IPS-15b (cell line): ENCODE measurements around the gene OR4K14.

Experiments
- H3K27me3 ChIP-seq: one replicate; pipeline ENCODE4 v1.6.1; 2013; ENCODE audit warnings: low read length; ENCODE audit not compliant: control insufficient read depth, insufficient read depth
- H3K36me3 ChIP-seq: one replicate; pipeline ENCODE4 v1.6.1; 2013; ENCODE audit warnings: low read length; ENCODE audit not compliant: control insufficient read depth, insufficient read depth
- H3K4me1 ChIP-seq: one replicate; pipeline ENCODE4 v1.6.1; 2013; ENCODE audit warnings: mild to moderate bottlenecking, low read length; ENCODE audit not compliant: control insufficient read depth, insufficient read depth
- H3K4me3 ChIP-seq: one replicate; pipeline ENCODE4 v1.5.1; 2013; ENCODE audit warnings: low read depth, low read length
- H3K9ac ChIP-seq: one replicate; pipeline ENCODE4 v1.6.1; 2013; ENCODE audit warnings: low read depth, mild to moderate bottlenecking, low read length
- H3K9me3 ChIP-seq: one replicate; pipeline ENCODE4 v1.6.1; 2013; ENCODE audit warnings: mild to moderate bottlenecking, low read length; ENCODE audit not compliant: control insufficient read depth, insufficient read depth

Gene OR4K14

GRCh38 chr14:20019257-20019865 lies at the start of gene OR4K14:
OR4K14 (minus strand) TSS chr14:20019307; CDS start chr14:20015193, 4,114 bp downstream.
- no peak within 1 kb of the TSS for H3K4me3 ChIP-seq
- H3K27me3 ChIP-seq = no peaks in the 10 kb centered on the region
- peaks cover 14% of the 10 kb centered on the region for H3K9me3 ChIP-seq
- no peak within 1 kb of the TSS for H3K9ac ChIP-seq
- no peaks in the 10 kb centered on the region for H3K4me1 ChIP-seq
- H3K36me3 ChIP-seq = no peaks in the 10 kb centered on the region

- Histone ChIP-seq H3K4me3 (no peak within 1 kb of the TSS), H3K9me3 (peaks cover 24% of the 10 kb centered on the region)
Measured at GRCh38 chr14:20059745-20060144, 40.6 kb upstream of the OR4K14 start, which contains the start of gene OR4L1. OR4L1 (plus strand) TSS chr14:20060045; CDS start chr14:20060045, 0 bp downstream.

GRCh38 chr14:20048202-20048601 lies 29.1 kb upstream of the OR4K14 start:
- no peak overlapping the region for H3K9ac ChIP-seq
- no peaks in the 10 kb centered on the region for H3K4me1 ChIP-seq
- no peak overlapping the region for H3K4me3 ChIP-seq
- H3K27me3 ChIP-seq = no peaks in the 10 kb centered on the region
- no peaks in the 10 kb centered on the region for H3K36me3 ChIP-seq
- peaks cover 3% of the 10 kb centered on the region for H3K9me3 ChIP-seq

More at GRCh38 chr14:20059745-20060144, 40.6 kb upstream of the OR4K14 start, which contains the start of gene OR4L1:
- H3K4me1 ChIP-seq = no peaks in the 10 kb centered on the region
- H3K36me3 ChIP-seq = no peaks in the 10 kb centered on the region
- H3K9ac ChIP-seq = no peak within 1 kb of the TSS
- no peaks in the 10 kb centered on the region for H3K27me3 ChIP-seq

- Histone ChIP-seq H3K4me1 (no peaks in the 10 kb centered on the region), H3K4me3 (no peak overlapping the region), H3K9me3 (no peaks in the 10 kb centered on the region)
Measured at GRCh38 chr14:20044243-20044642, 25.1 kb upstream of the OR4K14 start.

GRCh38 chr14:20035938-20036337 lies 16.8 kb upstream of the OR4K14 start, which contains the start of gene OR4K13:
OR4K13 (minus strand) TSS chr14:20036038; CDS start chr14:20034758, 1,280 bp downstream.
- Histone ChIP-seq H3K27me3 (no peaks in the 10 kb centered on the region), H3K36me3 (no peaks in the 10 kb centered on the region), H3K4me3 (no peak within 1 kb of the TSS), H3K9me3 (peaks cover 7% of the 10 kb centered on the region), H3K9ac (no peak within 1 kb of the TSS), H3K4me1 (no peaks in the 10 kb centered on the region)

More at GRCh38 chr14:20044243-20044642, 25.1 kb upstream of the OR4K14 start:
- no peaks in the 10 kb centered on the region for H3K27me3 ChIP-seq
- H3K36me3 ChIP-seq = no peaks in the 10 kb centered on the region
- no peak overlapping the region for H3K9ac ChIP-seq

- no peaks in the 10 kb centered on the region for H3K4me1 ChIP-seq
- no peak overlapping the region for H3K9ac ChIP-seq
- no peaks in the 10 kb centered on the region for H3K27me3 ChIP-seq
- peaks cover 7% of the 10 kb centered on the region for H3K9me3 ChIP-seq
- no peak overlapping the region for H3K4me3 ChIP-seq
- no peaks in the 10 kb centered on the region for H3K36me3 ChIP-seq
Measured at GRCh38 chr14:20035449-20035848, 16.3 kb upstream of the OR4K14 start.

- Histone ChIP-seq H3K27me3 (no peaks in the 10 kb centered on the region), H3K9me3 (peaks cover 19% of the 10 kb centered on the region), H3K4me3 (no peak overlapping the region), H3K4me1 (no peaks in the 10 kb centered on the region), H3K36me3 (no peaks in the 10 kb centered on the region), H3K9ac (no peak overlapping the region)
Measured at GRCh38 chr14:20031058-20031457, 12.0 kb upstream of the OR4K14 start.

GRCh38 chr14:20008156-20008555 lies 11.0 kb downstream of the OR4K14 start:
- Histone ChIP-seq H3K27me3 (no peaks in the 10 kb centered on the region), H3K4me1 (no peaks in the 10 kb centered on the region), H3K36me3 (no peaks in the 10 kb centered on the region), H3K4me3 (no peak overlapping the region), H3K9ac (no peak overlapping the region), H3K9me3 (peaks cover 7% of the 10 kb centered on the region)

GRCh38 chr14:20002319-20002718 lies 16.8 kb downstream of the OR4K14 start:
- H3K9ac ChIP-seq = no peak overlapping the region
- peaks cover 7% of the 10 kb centered on the region for H3K9me3 ChIP-seq
- H3K27me3 ChIP-seq = no peaks in the 10 kb centered on the region
- no peak overlapping the region for H3K4me3 ChIP-seq
- H3K4me1 ChIP-seq = no peaks in the 10 kb centered on the region
- H3K36me3 ChIP-seq = no peaks in the 10 kb centered on the region

GRCh38 chr14:20001863-20002262 lies 17.2 kb downstream of the OR4K14 start, which contains the start of gene OR4Q2:
OR4Q2 (plus strand) TSS chr14:20002163.
- Histone ChIP-seq H3K4me1 (no peaks in the 10 kb centered on the region), H3K36me3 (no peaks in the 10 kb centered on the region), H3K9ac (no peak within 1 kb of the TSS), H3K9me3 (peaks cover 6% of the 10 kb centered on the region), H3K27me3 (no peaks in the 10 kb centered on the region), H3K4me3 (no peak within 1 kb of the TSS)

- Histone ChIP-seq H3K9me3 (peaks cover 12% of the 10 kb centered on the region), H3K4me1 (no peaks in the 10 kb centered on the region), H3K36me3 (no peaks in the 10 kb centered on the region), H3K9ac (no peak overlapping the region), H3K27me3 (no peaks in the 10 kb centered on the region), H3K4me3 (no peak overlapping the region)
Measured at GRCh38 chr14:19993438-19993837, 25.7 kb downstream of the OR4K14 start.

GRCh38 chr14:19975291-19975690 lies 43.8 kb downstream of the OR4K14 start, which contains the start of gene OR4K15:
OR4K15 (plus strand) TSS chr14:19975591; CDS start chr14:19975591, 0 bp downstream.
- Histone ChIP-seq H3K4me3 (no peak within 1 kb of the TSS), H3K9ac (no peak within 1 kb of the TSS), H3K36me3 (no peaks in the 10 kb centered on the region), H3K4me1 (no peaks in the 10 kb centered on the region), H3K27me3 (no peaks in the 10 kb centered on the region), H3K9me3 (peaks cover 7% of the 10 kb centered on the region)
